ENCODE measurements around the gene RETNLB. TPM values are rescaled to one million over a fixed set of nuclear protein-coding genes. Genes with fewer than 3 reads are reported as not detected.

The RETNLB gene
- polyA plus RNA-seq, 1 donor, result not detected

Other genes with a start within 250 kb of the RETNLB start
- 0.67 TPM for gene MYH15, start 246.8 kb downstream of the RETNLB start, polyA plus RNA-seq (ENCODE audit: insufficient read length)
- 7.5 TPM for gene CIP2A, start 168.0 kb downstream of the RETNLB start, polyA plus RNA-seq (ENCODE audit: insufficient read length)
- gene DZIP3, start 167.7 kb downstream of the RETNLB start, polyA plus RNA-seq (ENCODE audit: insufficient read length), result 18.0 TPM
- gene TRAT1, start 65.4 kb upstream of the RETNLB start, polyA plus RNA-seq (ENCODE audit: insufficient read length), result not detected
- not detected for gene GUCA1C, start 196.5 kb upstream of the RETNLB start, polyA plus RNA-seq (ENCODE audit: insufficient read length)

All from forelimb muscle (tissue), 1 donor.